ENCODE data around the gene LDHD. TPM values are rescaled to one million over a fixed set of nuclear protein-coding genes. Genes with fewer than 3 reads are reported as not detected.

LDHD gene
- polyA plus RNA-seq, 1 donor = 3.0 TPM

DNA sequence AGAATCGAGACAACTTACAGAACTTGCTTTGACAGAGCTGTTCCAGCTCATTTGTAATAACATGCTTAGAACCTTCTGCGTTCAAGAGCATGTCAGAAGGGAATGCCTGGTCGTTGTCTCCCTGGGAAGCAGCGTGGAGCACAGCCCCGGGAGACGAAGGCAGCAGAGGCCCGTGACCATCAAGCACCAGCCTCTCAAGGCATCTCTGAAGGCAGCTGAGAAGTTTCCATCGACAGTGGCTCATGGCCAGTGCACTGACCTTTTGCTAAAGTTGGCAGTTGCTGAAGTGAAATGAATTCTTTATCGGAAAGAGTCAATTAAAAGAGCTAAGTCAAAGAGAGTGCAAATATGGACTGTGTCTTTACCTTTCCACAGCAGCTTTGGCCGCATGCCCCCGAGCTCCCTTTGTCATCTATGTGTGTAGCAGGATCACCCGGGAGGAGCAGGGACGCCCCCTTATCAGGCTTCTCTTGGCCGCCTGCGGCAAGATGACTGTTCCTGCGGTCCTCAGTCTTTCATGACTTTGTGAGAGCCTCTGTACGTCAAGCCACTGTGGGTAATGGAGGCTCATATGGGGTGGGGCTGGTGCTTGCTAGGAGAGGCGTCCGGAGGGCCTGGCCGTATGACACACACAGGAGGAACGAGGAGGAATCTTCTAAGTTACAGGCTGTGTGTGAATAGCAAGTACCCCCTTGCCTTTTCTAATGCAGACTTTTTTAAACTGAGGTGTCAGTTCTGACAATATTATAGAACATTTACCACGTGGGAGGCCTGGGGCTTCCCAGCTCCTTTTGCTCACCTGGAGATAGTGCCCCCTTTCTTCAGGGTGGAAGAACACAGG is 54.2 kb downstream of the LDHD start:
- DNase-seq (ENCODE audit: low read depth) = no peak

Other genes with a start within 250 kb of the LDHD start
- 54.4 TPM for gene WDR59, start 131.7 kb downstream of the LDHD start, polyA plus RNA-seq (ENCODE audit: insufficient read length)
- 40.5 TPM for gene ZNRF1, start 117.8 kb downstream of the LDHD start, polyA plus RNA-seq (ENCODE audit: insufficient read length)
- gene ZFP1, start 31.7 kb upstream of the LDHD start, polyA plus RNA-seq (ENCODE audit: insufficient read length) = 14.0 TPM
- not detected for gene CTRB2, start 90.4 kb upstream of the LDHD start, polyA plus RNA-seq (ENCODE audit: insufficient read length)
- gene CTRB1, start 102.2 kb upstream of the LDHD start, polyA plus RNA-seq (ENCODE audit: insufficient read length) = 0.30 TPM
- 58.6 TPM for gene BCAR1, start 134.8 kb upstream of the LDHD start, polyA plus RNA-seq (ENCODE audit: insufficient read length)

All from forelimb muscle (tissue), 1 donor.